Measurements from ENCODE around the gene NDRG2.

DNA sequence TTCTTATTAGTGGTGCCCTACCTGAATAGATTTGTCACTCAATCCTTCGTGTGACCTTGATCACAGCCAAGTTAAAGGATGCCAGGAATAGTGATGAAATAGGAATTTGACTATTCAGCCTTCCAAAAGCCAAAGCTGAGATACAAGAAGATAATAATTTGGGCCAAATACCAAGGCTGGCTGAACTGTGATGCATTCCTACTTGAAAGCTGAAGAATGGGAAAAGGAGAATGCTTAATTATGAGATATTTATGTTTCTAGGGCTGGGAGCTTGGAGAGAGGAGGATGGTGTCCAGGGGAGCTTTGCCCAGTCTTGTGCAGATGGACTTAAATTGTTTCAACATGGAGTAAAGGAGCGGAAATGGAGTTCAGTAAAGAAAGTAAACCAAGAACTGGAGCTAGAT lies 22.5 kb upstream of the NDRG2 start:
- TF ChIP-seq POLR2A (IDR thresholded peaks at IDR 0.05) (no peak), CTCF (IDR thresholded peaks at IDR 0.05 in 8 of 11, conservative IDR thresholded peaks at IDR 0.05 in 3 of 11) (no peak)

Measured in spleen (tissue), 7 donors.